GM21515 (cell line): ENCODE data around the gene FAF2.

ENCODE experiments used
- ATAC-seq: cut with Tn5 transposase; IDR thresholded peaks from one replicate; pipeline ENCODE4 v1.9.1; 2021; ENCODE audit not compliant: unreplicated experiment

Gene FAF2

DNA sequence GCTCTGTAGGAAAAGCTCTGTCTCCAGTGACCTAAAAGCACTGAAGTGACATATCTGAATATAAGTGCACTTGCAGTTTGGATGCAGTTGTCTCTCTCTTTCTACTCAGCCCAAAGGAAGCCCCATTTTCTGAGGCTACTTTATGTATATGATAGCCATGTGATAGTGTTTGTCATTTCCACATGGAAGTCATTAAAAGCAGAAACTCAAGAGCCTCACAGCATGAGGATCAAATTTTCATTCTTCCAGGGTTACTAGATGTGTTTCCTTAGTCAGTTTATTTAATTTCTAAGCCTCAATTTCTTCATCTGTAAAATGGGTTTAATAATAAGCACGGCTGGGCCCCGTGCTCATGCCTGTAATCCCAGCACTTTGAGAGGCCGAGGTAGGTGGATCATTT, 52.3 kb downstream of the FAF2 start:
- no peak for ATAC-seq

DNA sequence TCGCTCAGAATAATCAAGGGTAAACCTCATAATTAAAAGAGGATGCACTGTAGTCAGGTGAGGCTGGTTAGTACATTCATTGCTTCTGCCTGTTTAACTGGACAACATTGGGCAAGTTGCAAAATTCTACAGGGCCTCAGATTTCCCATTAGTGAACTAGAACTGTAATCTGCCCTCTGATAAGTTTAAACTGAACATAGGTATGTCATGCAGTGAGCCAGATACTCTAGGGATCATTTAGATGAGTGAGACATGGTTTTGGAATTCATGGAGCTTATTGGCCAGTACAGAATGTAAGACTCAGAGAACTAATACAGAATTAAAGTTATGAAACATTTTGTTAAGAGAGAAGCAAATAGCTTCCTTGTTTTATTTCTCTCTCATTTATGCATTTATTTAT, 53.1 kb downstream of the FAF2 start:
- no peak for ATAC-seq

DNA sequence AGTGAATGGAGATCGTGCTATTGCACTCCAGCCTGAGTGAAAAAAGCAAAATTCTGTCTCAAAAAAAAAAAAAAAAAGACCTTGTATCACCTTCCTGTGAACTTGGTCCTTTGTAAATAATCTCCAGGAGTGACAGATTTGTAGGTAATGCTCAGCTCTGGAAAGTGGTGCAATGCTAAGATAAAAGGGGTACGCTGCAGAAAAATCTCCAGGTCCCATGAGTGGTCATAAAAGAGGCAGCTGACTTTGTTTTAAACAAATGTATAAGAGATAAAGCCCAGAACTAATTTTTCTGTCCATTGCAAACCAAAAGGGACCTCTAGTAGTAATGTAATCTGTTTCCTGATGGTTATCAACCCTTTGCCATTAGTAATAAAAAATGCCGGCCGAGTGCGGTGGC, 55.3 kb downstream of the FAF2 start:
- no peak for ATAC-seq

DNA sequence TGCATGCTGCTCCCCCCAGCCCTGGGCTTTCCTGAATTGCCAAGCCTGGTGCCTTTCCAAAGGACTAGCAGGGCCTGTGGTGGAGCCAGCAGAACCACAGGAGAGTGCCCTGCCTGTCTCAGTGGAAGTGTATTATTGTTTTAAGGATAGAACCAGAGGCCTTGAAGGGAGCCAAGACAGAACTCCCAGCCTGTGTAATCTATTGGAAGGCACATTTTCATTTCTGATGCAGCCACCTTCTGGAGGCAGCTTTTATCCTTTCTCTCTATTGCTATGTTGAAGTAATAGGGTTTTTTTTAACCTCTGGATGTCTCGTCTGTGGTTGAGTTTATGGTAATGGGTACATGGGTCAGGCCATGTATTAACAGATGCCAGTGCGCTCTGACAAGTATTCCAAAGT, 59.7 kb downstream of the FAF2 start:
- no peak for ATAC-seq

DNA sequence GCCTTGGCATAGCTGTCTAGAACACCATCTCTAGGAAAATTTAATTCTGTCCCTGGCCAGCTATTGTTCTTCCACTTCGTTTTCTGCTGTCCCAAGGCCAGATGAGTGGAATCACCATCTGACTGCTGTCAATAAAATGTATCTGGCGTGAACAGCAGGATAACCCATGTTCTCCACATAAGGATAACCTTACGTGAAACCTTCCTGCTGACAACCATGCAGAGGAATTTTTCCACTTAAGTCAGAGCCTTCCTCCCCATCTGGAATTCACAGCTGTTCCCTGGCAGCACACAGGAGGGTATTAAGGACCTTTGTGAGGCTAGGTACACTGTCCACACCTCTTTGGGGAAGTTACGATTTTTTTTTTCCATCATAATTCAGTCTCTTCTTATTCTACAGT, 60.4 kb downstream of the FAF2 start:
- ATAC-seq: no peak

DNA sequence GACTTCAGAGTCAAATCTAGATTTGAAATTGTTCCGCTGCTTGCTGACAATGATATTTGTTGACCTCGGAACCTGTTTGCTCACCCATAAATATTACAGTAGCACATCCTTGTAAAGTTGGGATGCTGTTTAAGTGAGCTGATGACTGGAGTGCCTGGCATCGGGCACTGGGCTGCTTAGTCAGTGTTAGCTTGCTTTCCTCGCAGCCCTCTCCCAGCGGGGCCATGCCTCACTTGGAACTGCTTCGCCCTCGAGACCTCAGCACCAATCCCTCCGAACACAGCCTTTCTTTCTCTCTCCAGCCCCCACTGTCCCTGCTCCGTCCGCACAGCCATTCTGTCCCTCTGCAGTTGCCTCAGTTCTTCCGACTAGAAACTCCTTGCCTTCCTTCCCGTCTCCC, 65.6 kb downstream of the FAF2 start:
- ATAC-seq: no peak

DNA sequence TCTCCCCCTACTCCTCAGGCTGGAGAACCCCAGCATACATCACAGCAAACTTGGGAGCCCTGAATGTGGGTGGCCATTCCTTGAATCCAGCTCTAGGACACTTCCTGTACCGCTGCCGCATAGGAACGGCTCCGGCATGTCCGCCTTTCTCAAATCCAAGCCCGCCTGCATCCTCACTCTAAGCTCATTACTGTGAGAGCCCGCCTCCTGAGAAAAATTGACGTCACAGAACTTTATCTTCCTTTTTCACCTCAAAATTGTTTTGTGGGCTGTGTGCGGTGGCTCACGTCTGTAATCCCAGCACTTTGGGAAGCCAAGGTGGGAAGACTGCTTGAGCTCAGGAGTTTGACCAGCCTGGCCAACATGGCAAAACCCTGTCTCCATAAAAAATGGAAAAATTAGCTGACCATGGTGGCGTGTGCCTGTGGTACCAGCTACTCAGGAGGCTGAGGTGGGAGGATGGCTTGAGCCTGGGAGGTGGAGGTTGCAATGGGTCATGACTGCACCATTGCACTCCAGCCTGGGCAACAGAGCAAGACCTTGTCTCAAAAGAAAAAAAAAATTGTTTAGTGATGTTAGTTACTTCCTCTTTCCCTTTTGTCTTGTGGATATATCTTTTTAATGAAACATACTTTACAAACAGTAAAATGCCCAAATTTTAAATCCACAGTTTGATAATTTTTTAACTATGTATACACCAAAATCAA, 66.2 kb downstream of the FAF2 start:
- ATAC-seq: no peak

DNA sequence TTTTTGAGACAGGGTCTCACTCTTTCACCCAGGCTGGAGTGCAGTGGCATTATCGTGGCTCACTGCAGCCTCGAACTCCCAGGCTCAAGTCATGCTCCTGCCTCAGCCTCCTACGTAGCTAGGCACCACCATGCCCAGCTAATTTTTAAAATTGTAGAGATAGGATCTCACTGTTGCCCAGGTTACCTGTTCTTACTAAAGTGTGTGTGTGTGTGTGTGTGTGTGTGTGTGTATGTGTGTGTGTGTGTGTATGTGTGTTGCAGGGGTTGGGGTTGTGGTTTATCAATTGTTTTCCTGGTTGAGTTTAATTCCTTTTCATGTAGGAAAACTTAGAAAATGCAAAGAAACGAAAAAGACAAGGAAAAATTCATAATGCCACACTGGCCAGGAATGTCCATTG, 67.2 kb downstream of the FAF2 start:
- ATAC-seq: no peak

DNA sequence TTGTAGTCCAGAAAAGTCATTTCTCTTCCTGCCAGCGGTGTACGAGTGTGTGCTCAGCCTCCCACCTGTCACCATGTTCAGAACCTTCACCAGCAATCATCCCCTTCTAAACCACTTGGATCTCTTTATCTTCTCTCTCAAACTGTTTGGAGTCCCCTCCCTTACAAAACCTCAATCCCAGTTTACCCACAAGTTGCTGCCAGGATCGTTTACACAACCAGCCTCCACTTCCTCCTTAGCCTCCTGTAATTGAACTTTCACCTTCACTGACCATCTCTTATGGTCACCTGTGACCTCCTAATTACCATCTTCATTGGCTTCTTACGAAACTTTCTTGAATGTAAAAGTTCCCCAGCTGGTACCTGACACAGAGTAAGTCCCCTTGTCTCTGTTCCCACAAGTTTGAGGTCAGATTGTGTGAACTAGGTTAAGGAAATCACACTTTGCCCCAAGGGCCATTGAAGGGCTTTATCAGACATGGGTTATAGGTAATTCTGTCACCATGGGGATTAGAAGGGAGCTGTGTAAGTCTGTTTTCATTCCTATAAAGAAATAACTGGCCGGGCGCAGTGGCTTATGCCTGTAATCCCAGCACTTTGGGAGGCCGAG, 69.0 kb downstream of the FAF2 start:
- no peak for ATAC-seq

DNA sequence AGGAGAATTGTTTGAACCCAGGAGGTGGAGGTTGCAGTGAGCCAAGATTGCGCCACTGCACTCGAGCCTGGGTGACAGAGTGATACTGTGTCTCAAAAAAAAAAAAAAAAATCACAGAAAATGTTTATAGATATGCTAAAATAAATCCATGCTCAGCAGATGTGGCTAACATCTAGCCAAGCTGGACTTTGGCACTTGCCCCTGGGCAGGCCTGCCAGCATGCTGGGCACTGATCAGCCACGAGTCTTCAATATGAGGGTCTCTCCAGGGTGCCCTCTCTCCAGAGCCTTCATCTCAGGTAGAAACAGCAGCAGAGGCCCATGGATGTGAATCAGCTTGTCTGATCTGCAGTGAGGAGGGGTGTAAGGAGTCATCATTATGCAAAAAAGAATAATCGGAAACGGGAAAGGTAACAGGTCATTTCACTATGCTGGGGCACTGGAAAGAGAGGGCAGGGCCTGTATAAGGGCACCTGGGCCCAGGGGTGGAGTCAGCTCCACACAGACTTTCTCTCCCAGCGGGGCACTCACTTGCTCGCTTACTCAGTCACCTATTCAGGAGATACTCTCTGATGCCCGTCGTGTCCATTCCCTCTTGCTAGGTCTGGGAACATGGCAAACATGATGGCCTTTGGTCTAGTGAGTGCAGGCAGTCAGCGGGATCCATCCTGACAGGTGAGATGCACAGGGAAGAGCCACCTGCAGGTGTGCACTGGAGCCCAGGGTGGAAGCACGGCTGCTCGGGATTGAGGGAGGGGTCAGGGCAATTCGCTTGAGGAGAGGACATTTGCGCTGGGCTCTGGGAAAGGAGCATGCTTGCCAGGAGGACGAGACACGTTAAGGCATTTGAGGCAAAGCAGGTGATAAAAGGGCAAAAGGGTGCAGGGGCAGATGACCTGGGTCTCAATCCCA, 71.9 kb downstream of the FAF2 start:
- no peak for ATAC-seq

DNA sequence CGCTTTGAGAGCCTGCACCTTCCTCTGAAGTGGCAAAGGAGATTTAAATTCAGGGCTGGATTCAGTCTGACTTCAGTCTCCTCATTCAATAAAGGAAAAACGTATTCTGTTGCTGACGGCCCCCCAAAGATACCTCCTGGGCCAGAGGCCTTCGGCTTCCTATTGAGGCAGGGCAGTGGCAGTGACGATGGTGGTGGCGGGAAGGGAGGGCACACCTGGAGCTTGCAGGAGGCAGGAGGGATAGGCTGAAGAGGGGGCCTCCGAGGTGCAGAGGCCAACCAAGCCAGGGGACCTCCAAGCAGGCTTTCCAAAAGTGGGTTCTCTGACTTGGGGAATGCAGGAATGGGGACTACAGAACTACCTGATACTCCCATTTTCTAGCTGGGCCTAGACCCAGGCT, 73.1 kb downstream of the FAF2 start:
- ATAC-seq: no peak

DNA sequence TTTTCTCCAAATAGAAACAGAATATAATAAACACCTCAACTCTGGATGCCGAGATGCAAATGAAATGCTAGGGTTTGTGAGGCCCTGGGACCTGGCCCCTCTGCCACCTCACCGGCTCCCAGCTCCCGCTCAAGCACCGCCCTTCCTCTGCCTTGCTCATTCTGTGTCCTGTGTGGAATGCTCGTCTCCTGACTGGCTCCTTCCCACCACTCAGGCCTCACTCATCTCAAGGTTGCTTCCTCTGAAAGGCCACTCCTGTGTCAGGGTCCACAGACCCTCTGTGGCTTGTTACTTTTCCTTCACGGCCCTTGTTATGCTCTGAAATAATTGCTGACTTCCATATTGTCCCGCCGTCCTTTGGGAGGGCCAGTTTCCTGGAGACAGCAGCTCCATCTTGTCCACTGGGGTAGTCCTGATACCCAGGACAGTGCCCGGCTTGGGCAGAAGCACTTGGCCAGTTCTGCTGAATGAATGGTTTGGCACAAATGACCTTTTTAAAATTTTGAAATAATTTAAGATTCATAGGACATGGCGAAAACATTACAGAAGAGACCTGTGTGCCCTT, 73.6 kb downstream of the FAF2 start:
- ATAC-seq: no peak

DNA sequence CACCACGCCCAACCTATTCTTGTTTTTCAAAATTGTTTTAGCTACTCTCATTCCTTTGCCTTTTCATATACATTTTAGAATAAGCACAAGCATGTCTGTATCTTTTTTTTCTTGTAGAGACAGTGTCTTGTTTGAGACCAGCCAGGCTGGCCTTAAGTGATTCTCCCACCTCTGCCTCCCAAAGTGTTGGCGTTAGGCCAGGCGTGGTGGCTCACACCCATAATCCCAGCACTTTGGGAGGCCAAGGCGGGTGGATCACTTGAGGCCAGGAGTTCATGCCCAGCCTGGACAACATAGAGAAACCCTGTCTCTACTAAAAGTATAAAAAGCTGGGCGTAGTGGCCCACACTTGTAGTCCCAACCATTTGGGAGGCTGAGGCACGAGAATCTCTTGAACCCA, 76.0 kb downstream of the FAF2 start:
- ATAC-seq: no peak

DNA sequence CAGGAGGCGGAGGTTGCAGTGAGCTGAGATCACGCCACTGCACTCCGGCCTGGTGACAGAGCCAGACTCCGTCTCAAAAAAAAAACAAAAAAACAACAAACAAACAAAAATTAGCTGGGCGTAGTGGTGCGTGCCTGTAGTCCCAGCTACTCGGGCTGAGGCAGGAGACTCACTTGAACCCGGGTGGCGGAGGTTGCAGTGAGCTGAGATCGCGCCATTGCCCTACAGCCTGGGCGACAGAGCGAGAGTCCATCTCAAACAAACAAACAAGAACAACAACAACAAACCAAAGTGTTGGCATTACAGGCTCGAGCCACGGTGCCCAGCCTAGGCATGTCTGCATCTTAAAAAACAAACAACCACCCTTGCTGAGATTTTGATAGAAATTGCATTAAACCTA, 76.8 kb downstream of the FAF2 start:
- no peak for ATAC-seq

DNA sequence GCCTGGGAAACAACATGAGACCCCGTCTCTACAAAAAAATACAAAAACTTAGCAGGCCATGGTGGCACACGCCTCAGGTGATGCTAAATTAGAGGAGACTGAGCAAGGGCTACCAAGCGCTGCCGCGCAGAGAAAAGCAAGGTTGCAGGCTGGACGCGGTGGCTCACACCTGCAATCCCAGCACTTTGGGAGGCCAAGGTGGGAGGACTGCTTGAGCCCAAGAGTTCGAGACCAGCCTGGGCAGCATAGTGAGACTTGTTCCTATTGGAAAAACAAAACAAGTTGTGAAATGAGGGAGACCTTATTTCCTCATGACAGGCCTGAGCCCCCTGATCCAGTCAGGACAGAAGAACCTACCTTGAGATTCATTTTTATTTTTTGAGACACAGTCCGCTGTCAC, 77.5 kb downstream of the FAF2 start:
- no peak for ATAC-seq

DNA sequence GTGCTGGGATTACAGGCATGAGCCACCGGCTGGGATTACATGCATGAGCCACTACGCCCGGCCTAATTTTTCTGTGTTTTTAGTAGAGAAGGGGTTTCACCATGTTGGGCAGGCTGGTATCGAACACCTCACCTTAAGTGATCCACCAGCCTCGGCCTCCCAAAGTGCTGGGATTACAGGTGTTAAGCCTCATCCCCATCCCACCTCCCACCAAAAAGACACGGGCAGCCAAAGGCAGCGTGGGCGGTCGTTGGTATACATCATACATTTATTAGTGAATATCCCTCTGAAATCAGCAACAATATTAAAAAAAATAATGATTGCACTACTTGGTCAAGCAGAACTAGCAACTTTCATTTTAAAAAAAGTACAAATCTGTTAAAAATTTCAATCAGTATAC, 78.3 kb downstream of the FAF2 start:
- no peak for ATAC-seq

DNA sequence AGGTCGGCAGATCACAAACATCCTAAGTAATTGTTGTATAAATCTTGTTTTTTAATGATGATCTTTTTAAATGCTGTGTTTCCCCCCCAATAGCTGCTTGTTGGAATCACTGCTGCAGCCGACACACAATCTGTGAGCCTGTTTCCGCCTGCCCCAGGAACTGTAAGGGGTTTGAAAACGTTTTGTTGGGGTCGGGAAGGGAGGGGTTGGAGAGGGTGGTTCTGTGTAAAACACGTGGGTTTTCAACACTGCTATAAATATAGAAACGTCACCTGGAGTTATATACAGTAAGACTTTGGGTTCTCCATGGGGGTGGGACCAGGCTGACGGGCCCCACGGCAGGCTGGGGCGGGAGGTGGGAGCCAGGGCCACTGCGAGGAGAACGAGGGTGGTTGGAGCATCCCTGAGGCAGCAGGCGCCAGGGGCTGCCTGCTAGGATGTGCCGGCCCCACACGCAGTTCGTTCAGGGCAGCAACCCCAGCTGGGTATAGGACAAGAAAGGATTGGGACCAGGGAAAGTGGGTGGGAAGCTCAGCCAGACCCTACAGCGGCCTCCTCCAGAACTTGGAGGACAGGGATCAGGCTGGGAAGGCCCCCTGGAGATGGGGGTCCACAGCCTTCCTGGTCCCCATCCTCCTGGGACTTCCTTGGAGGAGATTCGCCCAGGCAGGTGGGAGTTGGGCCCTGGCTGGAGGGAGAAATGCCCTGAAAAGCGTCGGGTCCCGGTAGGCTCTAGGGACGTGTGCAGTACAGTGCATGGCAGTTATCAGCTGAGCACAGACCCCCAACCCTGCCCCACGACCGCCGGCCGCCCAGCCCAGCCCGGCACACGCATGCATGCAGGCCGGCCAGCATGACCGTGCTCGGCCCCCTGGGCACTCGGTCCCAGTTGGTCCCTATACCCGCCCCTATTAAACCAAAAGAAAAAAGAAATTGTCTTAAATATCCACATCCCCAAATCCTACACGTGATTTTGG, 79.3 kb downstream of the FAF2 start:
- no peak for ATAC-seq

DNA sequence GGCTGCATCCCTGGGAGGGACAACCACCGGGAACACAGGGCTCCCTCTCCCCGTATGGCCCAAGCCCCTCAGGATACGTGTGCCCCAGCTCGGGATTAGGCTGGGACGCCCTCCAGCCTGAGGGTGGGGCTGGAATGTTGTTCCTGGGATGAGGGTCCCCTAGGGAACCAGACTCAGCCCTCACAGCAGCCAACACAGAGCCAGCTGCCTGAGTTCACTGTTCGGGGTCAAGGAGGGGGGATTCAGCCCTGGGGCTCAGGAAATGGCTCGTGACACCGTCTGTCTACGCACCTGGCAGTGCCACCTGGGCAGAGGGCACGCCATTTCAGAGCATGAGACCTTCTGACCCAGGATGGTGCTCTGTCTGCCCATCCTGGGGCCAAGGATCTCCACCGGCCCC, 80.1 kb downstream of the FAF2 start:
- no peak for ATAC-seq

DNA sequence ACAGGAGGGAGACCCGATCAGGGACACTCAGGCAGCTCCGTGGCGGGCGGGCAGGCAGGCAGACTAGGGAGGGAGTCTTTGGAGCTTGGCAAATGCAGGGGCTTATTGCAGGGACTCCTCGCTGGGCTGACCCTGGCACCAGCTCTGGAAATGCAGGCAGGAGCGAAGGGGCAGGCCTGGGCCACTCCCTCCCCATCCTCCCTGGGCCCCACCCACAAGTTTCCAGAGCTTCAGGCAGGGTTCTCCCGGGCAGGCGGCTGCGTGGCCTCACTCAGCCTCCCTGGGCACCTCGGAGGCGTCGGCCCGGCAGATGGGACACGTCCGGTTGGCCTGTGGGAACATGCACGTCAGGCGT, 80.6 kb downstream of the FAF2 start:
- ATAC-seq: no peak

DNA sequence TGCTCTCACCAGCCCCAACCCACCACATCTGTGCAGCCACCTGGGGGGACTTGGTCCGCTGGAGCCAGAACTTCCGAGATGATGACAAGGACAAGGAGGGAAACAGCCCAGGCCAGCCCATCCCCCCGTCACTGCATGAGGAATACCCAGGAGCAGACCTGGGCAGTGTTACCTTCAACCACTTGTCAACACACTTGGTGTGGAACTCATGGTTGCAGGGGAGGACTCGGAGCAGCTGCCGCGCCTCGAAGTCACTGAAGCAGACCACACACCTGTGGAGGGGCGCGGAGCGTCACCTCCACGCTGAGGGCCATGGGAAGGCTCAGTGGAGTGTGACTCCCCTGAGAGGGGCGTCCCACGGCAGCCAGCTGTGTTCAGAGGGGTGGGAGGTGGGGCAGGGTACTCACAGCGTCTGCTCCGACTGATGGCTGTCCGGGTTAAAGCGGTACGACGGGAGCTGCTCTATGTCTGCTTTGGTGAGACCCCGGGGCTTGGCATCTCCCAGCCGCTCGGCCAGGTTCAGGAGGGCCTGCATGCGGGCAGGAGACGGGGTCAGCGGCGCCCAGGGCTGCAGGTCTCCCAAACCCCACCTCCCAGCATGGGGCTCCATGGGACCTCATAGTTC, 81.0 kb downstream of the FAF2 start:
- ATAC-seq: no peak
